GM12801 (cell line): ENCODE measurements around the gene ZNF620.

Experiments
- CTCF ChIP-seq: IDR thresholded peaks from one replicate; pipeline ENCODE4 v1.5.1; 2011; ENCODE audit warnings: control low read depth; ENCODE audit not compliant: insufficient read length; ENCODE audit errors: extremely low read depth

Gene ZNF620

GRCh38 chr3:40524568-40525285 is 18.9 kb downstream of the ZNF620 start, which contains the start of gene ZNF621:
Gene ZNF621 (plus strand): TSS chr3:40524960. CDS start chr3:40525841, 881 bp downstream.
- no peak for TF ChIP-seq CTCF

- no peak for TF ChIP-seq CTCF
These were observed 22.6 kb downstream of the ZNF620 start for GRCh38 chr3:40528426-40528825.

- no peak for TF ChIP-seq CTCF
These were observed 26.4 kb downstream of the ZNF620 start for GRCh38 chr3:40532252-40532651.

GRCh38 chr3:40534283-40534682 is 28.4 kb downstream of the ZNF620 start:
- no peak for TF ChIP-seq CTCF

GRCh38 chr3:40546816-40547215 is 41.0 kb downstream of the ZNF620 start:
- TF ChIP-seq CTCF, result no peak

GRCh38 chr3:40550167-40550566 is 44.3 kb downstream of the ZNF620 start:
- no peak for TF ChIP-seq CTCF

GRCh38 chr3:40557575-40558161 is 51.8 kb downstream of the ZNF620 start:
- TF ChIP-seq CTCF, result no peak
